ENCODE data around the gene CDYL. TPM values are rescaled to one million over a fixed set of nuclear protein-coding genes. Genes with fewer than 3 reads are reported as not detected.

The CDYL gene
- total RNA-seq, 1 experiment from 2014 or later: 74.2 TPM

GRCh38 chr6:4912559-4912958, 136.4 kb downstream of the CDYL start:
- DNase-seq (ENCODE audit: low read depth): no peak
- in situ Hi-C loops (cut with HindIII; ENCODE audit: low pct_unique_long_range_greater_than_20kb, low sequenced_read_pairs): no loop called here

- in situ Hi-C loops (cut with HindIII; ENCODE audit: low pct_unique_long_range_greater_than_20kb, low sequenced_read_pairs): no loop called here
- DNase-seq (ENCODE audit: low read depth): peak; percentile 51
These were observed 137.7 kb downstream of the CDYL start for GRCh38 chr6:4913705-4914419.

GRCh38 chr6:4914420-4915159, 138.4 kb downstream of the CDYL start:
- in situ Hi-C loops (cut with HindIII; ENCODE audit: low pct_unique_long_range_greater_than_20kb, low sequenced_read_pairs): no loop called here
- DNase-seq (ENCODE audit: low read depth): no peak

GRCh38 chr6:4916954-4917561, 140.9 kb downstream of the CDYL start:
- in situ Hi-C loops (cut with HindIII; ENCODE audit: low pct_unique_long_range_greater_than_20kb, low sequenced_read_pairs): no loop called here
- no peak for DNase-seq (ENCODE audit: low read depth)

- DNase-seq (ENCODE audit: low read depth): no peak
- in situ Hi-C loops (cut with HindIII; ENCODE audit: low pct_unique_long_range_greater_than_20kb, low sequenced_read_pairs): no loop called here
These were observed 144.8 kb downstream of the CDYL start for GRCh38 chr6:4920914-4921410.

- in situ Hi-C loops (cut with HindIII; ENCODE audit: low pct_unique_long_range_greater_than_20kb, low sequenced_read_pairs): no loop called here
- no peak for DNase-seq (ENCODE audit: low read depth)
These were observed 146.4 kb downstream of the CDYL start for GRCh38 chr6:4922488-4923037.

GRCh38 chr6:4923081-4923480, 146.9 kb downstream of the CDYL start:
- in situ Hi-C loops (cut with HindIII; ENCODE audit: low pct_unique_long_range_greater_than_20kb, low sequenced_read_pairs): no loop called here
- no peak for DNase-seq (ENCODE audit: low read depth)

- in situ Hi-C loops (cut with HindIII; ENCODE audit: low pct_unique_long_range_greater_than_20kb, low sequenced_read_pairs): no loop called here
- no peak for DNase-seq (ENCODE audit: low read depth)
These were observed 148.6 kb downstream of the CDYL start for GRCh38 chr6:4924661-4925271.

GRCh38 chr6:4925580-4925979, 149.4 kb downstream of the CDYL start:
- in situ Hi-C loops (cut with HindIII; ENCODE audit: low pct_unique_long_range_greater_than_20kb, low sequenced_read_pairs): no loop called here
- DNase-seq (ENCODE audit: low read depth): no peak

GRCh38 chr6:4928426-4928825, 152.2 kb downstream of the CDYL start:
- DNase-seq (ENCODE audit: low read depth): no peak
- in situ Hi-C loops (cut with HindIII; ENCODE audit: low pct_unique_long_range_greater_than_20kb, low sequenced_read_pairs): no loop called here

- in situ Hi-C loops (cut with HindIII; ENCODE audit: low pct_unique_long_range_greater_than_20kb, low sequenced_read_pairs): no loop called here
- no peak for DNase-seq (ENCODE audit: low read depth)
These were observed 153.0 kb downstream of the CDYL start for GRCh38 chr6:4929097-4929718.

- in situ Hi-C loops (cut with HindIII; ENCODE audit: low pct_unique_long_range_greater_than_20kb, low sequenced_read_pairs): no loop called here
- no peak for DNase-seq (ENCODE audit: low read depth)
These were observed 154.0 kb downstream of the CDYL start for GRCh38 chr6:4930025-4930691.

- DNase-seq (ENCODE audit: low read depth): peak; percentile 40
- in situ Hi-C loops (cut with HindIII; ENCODE audit: low pct_unique_long_range_greater_than_20kb, low sequenced_read_pairs): no loop called here
These were observed 155.5 kb downstream of the CDYL start for GRCh38 chr6:4931530-4932227.

GRCh38 chr6:4932228-4932903, 156.2 kb downstream of the CDYL start:
- in situ Hi-C loops (cut with HindIII; ENCODE audit: low pct_unique_long_range_greater_than_20kb, low sequenced_read_pairs): no loop called here
- DNase-seq (ENCODE audit: low read depth): no peak

- no peak for DNase-seq (ENCODE audit: low read depth)
- in situ Hi-C loops (cut with HindIII; ENCODE audit: low pct_unique_long_range_greater_than_20kb, low sequenced_read_pairs): no loop called here
These were observed 159.3 kb downstream of the CDYL start for GRCh38 chr6:4935486-4935885.

- no peak for DNase-seq (ENCODE audit: low read depth)
- in situ Hi-C loops (cut with HindIII; ENCODE audit: low pct_unique_long_range_greater_than_20kb, low sequenced_read_pairs): no loop called here
These were observed 159.9 kb downstream of the CDYL start for GRCh38 chr6:4935975-4936680.

Data from Caki2 (cell line).